Heart left ventricle (tissue), 16 donors: ENCODE data around the gene SMAD3. TPM values are rescaled to one million over a fixed set of nuclear protein-coding genes. Genes with fewer than 3 reads are reported as not detected.
A peak's percentile ranks its signal among the peaks of the same experiment; 100 is the strongest.

Experiments
- ATAC-seq, 4 donors: fragments of 200-7000 bp; cut with Tn5 transposase; one replicate each; pipeline ENCODE4 v1.9.1; 2020 to 2022; ENCODE audit warnings: moderate library complexity in 4 of 4, mild to moderate bottlenecking in 3 of 4, moderate number of reproducible peaks in 1 of 4
- DNase-seq, 5 donors: peaks; one replicate each; pipeline ENCODE4 v3.0.0-alpha.2; 2020
- H3K27ac ChIP-seq, 12 donors: fragments of 200-600 bp; sonication (generic) in 4 of 12; one replicate each; pipeline versions ENCODE4 v1.5.0 to v1.8.0; 2016 to 2022; ENCODE audit warnings: mild to moderate bottlenecking in 2 of 12
- H3K27me3 ChIP-seq, 9 donors: fragments of 200-600 bp; sonication (generic) in 2 of 9; one replicate each; pipeline versions ENCODE4 v1.5.1 to v1.8.0; 2016 to 2022; ENCODE audit warnings: mild to moderate bottlenecking in 3 of 9
- H3K36me3 ChIP-seq, 9 donors: fragments of 200-600 bp; sonication (generic) in 2 of 9; one replicate each; pipeline versions ENCODE4 v1.5.0 to v1.8.0; 2018 to 2022; ENCODE audit warnings: mild to moderate bottlenecking in 2 of 9
- H3K4me1 ChIP-seq, 12 donors: fragments of 200-600 bp; sonication (generic) in 4 of 12; one replicate each; pipeline versions ENCODE4 v1.5.0 to v1.8.0; 2016 to 2022; ENCODE audit warnings: mild to moderate bottlenecking in 3 of 12
- H3K4me3 ChIP-seq, 12 donors: fragments of 200-600 bp; sonication (generic) in 4 of 12; one replicate each; pipeline versions ENCODE4 v1.5.0 to v1.8.0; 2017 to 2022; ENCODE audit warnings: mild to moderate bottlenecking in 9 of 12, moderate library complexity in 4 of 12
- H3K9me3 ChIP-seq, 12 donors: fragments of 200-600 bp; sonication (generic) in 4 of 12; one replicate each; pipeline versions ENCODE4 v1.5.0 to v1.8.0; 2016 to 2022; ENCODE audit warnings: mild to moderate bottlenecking in 1 of 12
- CTCF ChIP-seq, 12 donors: fragments of 200-600 bp; sonication (generic) in 4 of 12; IDR thresholded peaks; one replicate each; pipeline versions ENCODE4 v1.5.0 to v1.8.0; 2018 to 2022; ENCODE audit warnings: antibody characterized with exemption in 12 of 12, mild to moderate bottlenecking in 5 of 12
- POLR2A ChIP-seq, 2 donors: fragments of 450-650 bp; IDR thresholded peaks; one replicate each; pipeline ENCODE4 v1.6.1; 2017; ENCODE audit warnings: antibody characterized with exemption in 2 of 2, mild to moderate bottlenecking in 2 of 2, moderate library complexity in 2 of 2
- WGBS, 4 donors: extraction: QIAGEN DNeasy Blood & Tissue Kit in 2 of 4; methylation state at CpG; one replicate each; pipeline versions ENCODE4 v1.1.5 to v1.1.7; 2013 to 2018; 5-methylcytosine and 5-hydroxymethylcytosine counted together
- intact Hi-C, 10 donors: fragments of 100-400 bp; cut with DNase I; formaldehyde crosslinking; loops; one replicate each; pipeline versions ENCODE4 v1.11.1 to v1.14.2; 2022
- polyA plus RNA-seq, 2 donors: library from polyadenylated mRNA; stranded (reverse); fragments of 200-250 nt; gene quantifications; one replicate each; pipeline ENCODE4 v1.2.3, GENCODE V29; 2013
- total RNA-seq, 9 donors: library from RNA; depleted of rRNA in 2 of 9; stranded (reverse); fragments of >200 nt in 2 of 9; fragmentation: NEBNext Ultra II Directional in 3 of 9; extraction: Animal tissue kit (Norgen Biotek cat#: 25700) in 3 of 9; gene quantifications; one replicate each; pipeline versions ENCODE4 v1.1.0 to v1.2.4, GENCODE V29; 2016 to 2023
- donor health status: ischemic (EF 13 %, LVEDD 7.1; RV severe dilation, severe dysfunction).
- donor health status: healthy with polysubstance abuse.
- donor health status: DM: no; HTN: yes; CAD: no.
- donor health status: DM: no; HTN: no; CAD: no.
- donor health status: ischemic (EF 25% LVEDD 6.9; RV normal size, moderate dysfunction).
- donor health status: ischemic (EF 25% LVEDD 5.7; RV mildly dilated, moderate dysfunction).
- donor health status: healthy.
- donor health status: DM: yes; HTN: yes; CAD: no.
- donor health status: ischemic (EF 35%, LVEDD 5.7; RV mildly dilated, moderate dysfunction).
- donor health status: nonischemic (EF 11% LVEDD 7.7; RV severe dilation, severe dysfunction).
- donor health status: DM: yes; HTN: yes; CAD: no.
- donor health status: PGD.
- donor health status: ischemic (EF 29% LVEDD 5.4; RV normal size, mild dysfunction).
- donor health status: nonischemic (EF 23%, LVEDD 6.1; RV moderate dilation, normal function).

The SMAD3 gene
- total and polyA plus RNA-seq, 11 donors: 5.6 to 34.3 (median 15.3) TPM

- intact Hi-C loops: loop anchor here in 3 of 10 donors (5.0 to 10.0 kb wide), 2 partner anchors 61 to 118 kb away; partner anchors contain the start of gene SMAD3 (in 2 of the 3)
- ATAC-seq (no peak), DNase-seq (peak in 1 of 5 donors; percentile 17)
- Histone ChIP-seq H3K27ac (peak overlapping the region; percentile 43 to 96 (median 89)), H3K27me3 (no peaks in the 10 kb centered on the region), H3K9me3 (no peaks in the 10 kb centered on the region), H3K4me3 (no peak overlapping the region), H3K36me3 (peaks cover 0 to 77% (median 35%) of the 10 kb centered on the region in 9 donors), H3K4me1 (peaks cover 11 to 62% (median 51%) of the 10 kb centered on the region in 12 donors)
- 55 to 66% (median 58%) methylated on average over 9 of the region's 9 CpGs for WGBS, 4 donors
- TF ChIP-seq CTCF (IDR thresholded peaks at IDR 0.05) (no peak), POLR2A (IDR thresholded peaks at IDR 0.05) (no peak)
These were observed 120.3 kb downstream of the SMAD3 start for GRCh38 chr15:67185621-67186225.

DNA sequence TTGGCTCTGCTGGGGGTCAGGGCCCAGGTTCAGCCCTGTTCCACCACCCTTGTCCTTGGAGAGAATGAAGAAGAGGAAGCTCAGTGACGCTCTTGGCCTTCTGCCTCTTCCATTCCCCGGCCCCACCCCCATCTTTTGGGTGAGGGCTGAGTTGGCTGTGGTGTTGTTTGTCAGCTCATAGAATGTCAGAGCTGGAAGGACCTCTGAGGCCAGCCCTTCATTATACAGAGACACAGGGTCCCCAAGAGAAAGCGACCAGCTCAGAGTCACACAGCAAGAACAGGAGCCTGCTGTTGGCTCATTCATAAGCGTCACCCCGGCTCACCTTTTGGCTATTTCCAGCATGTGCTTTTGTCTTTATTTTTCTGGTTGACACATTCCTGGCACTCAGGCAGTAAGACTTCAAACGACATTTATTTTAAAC, 120.8 kb downstream of the SMAD3 start:
- peaks cover 0 to 77% (median 36%) of the 10 kb centered on the region in 9 donors for H3K36me3 ChIP-seq
- intact Hi-C loops: loop anchor here in 3 of 10 donors (5.0 to 10.0 kb wide), 2 partner anchors 61 to 119 kb away; partner anchors contain the start of gene SMAD3 (in 2 of the 3)
- ATAC-seq: peak; percentile 50 to 68 (median 56)
- no peak overlapping the region for H3K4me3 ChIP-seq
- H3K9me3 ChIP-seq: no peaks in the 10 kb centered on the region
- 6 to 11% (median 10%) methylated on average over 6 of the region's 6 CpGs for WGBS, 4 donors
- peak overlapping the region; percentile 43 to 96 (median 89) for H3K27ac ChIP-seq
- DNase-seq: peak; percentile 73 to 85 (median 83)
- TF ChIP-seq CTCF (IDR thresholded peaks at IDR 0.05): no peak
- TF ChIP-seq POLR2A (IDR thresholded peaks at IDR 0.05): peak in 1 of 2 donors; percentile 14
- no peaks in the 10 kb centered on the region for H3K27me3 ChIP-seq
- H3K4me1 ChIP-seq: peaks cover 11 to 62% (median 51%) of the 10 kb centered on the region in 12 donors

DNA sequence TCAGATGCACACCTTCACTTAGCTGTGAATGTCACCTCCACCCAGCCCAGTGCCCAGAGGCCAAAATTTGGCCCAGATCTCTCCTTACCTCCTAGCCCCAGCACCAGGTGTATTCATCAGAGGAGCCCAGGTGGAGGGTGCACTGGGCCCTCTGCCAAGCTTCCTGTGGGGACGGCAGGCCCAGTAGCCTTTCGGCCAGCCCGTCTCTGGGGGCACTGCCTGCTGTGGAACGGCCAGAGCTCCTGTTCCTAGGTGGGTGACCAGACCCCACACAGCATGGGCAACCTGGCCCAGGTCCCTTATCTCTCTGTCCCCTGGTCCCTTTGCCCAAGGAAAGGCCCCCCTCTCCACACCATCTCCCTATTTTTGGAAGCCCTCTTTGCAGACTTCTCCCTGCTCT, 121.3 kb downstream of the SMAD3 start:
- H3K27ac ChIP-seq: peak overlapping the region; percentile 43 to 96 (median 89)
- peaks cover 0 to 77% (median 36%) of the 10 kb centered on the region in 9 donors for H3K36me3 ChIP-seq
- ATAC-seq: no peak
- no peak overlapping the region for H3K4me3 ChIP-seq
- DNase-seq: peak in 2 of 5 donors; percentile 28 to 54
- no peak for TF ChIP-seq CTCF (IDR thresholded peaks at IDR 0.05)
- no peak for TF ChIP-seq POLR2A (IDR thresholded peaks at IDR 0.05)
- H3K9me3 ChIP-seq: no peaks in the 10 kb centered on the region
- H3K27me3 ChIP-seq: no peaks in the 10 kb centered on the region
- intact Hi-C loops: loop anchor here in 3 of 10 donors (5.0 to 10.0 kb wide), 2 partner anchors 62 to 119 kb away; partner anchors contain the start of gene SMAD3 (in 2 of the 3)
- WGBS, 4 donors: 27 to 46% (median 32%) methylated on average over 3 to 4 of the region's 4 CpGs
- H3K4me1 ChIP-seq: peaks cover 11 to 62% (median 51%) of the 10 kb centered on the region in 12 donors

DNA sequence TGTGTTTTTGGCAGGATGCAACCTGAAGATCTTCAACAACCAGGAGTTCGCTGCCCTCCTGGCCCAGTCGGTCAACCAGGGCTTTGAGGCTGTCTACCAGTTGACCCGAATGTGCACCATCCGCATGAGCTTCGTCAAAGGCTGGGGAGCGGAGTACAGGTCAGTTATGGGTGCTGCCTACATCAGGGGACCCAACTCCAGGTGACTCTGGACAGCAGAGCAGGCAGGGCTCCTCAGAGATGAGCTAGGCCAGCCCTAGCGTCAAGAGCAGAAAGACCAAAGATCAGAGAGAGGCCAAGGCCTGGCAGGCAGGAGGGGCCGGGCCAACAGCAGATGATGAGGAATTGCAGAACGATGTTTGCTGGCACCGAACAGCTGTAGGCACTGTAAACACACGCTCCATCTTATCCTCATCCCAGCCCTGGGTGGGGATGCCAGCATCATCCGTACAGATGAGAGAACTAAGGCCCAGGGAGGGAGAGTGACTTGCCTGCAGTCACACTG, 122.0 kb downstream of the SMAD3 start:
- TF ChIP-seq POLR2A (IDR thresholded peaks at IDR 0.05): no peak
- TF ChIP-seq CTCF (IDR thresholded peaks at IDR 0.05): no peak
- intact Hi-C loops: loop anchor here in 3 of 10 donors (5.0 to 10.0 kb wide), 2 partner anchors 63 to 120 kb away; partner anchors contain the start of gene SMAD3 (in 2 of the 3)
- H3K9me3 ChIP-seq: no peaks in the 10 kb centered on the region
- H3K27me3 ChIP-seq: no peaks in the 10 kb centered on the region
- 84 to 91% (median 89%) methylated on average over 11 to 12 of the region's 12 CpGs for WGBS, 4 donors
- ATAC-seq (no peak), DNase-seq (peak in 1 of 5 donors; percentile 13)
- H3K27ac ChIP-seq: peak overlapping the region; percentile 51 to 96 (median 89)
- H3K36me3 ChIP-seq: peaks cover 0 to 77% (median 37%) of the 10 kb centered on the region in 9 donors
- no peak overlapping the region for H3K4me3 ChIP-seq
- H3K4me1 ChIP-seq: peaks cover 11 to 62% (median 51%) of the 10 kb centered on the region in 12 donors
